ENCODE data around the gene GBP2. TPM values are rescaled to one million over a fixed set of nuclear protein-coding genes. Genes with fewer than 3 reads are reported as not detected.

GBP2 gene
- polyA plus RNA-seq, 1 of the 3 experiments (the other 2 are of a cell fraction) = 8.7 TPM

- no peaks in the 10 kb centered on the region for H3K79me2 ChIP-seq (ENCODE audit: insufficient read depth)
- H3K9me3 ChIP-seq = no peaks in the 10 kb centered on the region
- H3K36me3 ChIP-seq (replicated peaks in 1 of 2; ENCODE audit: control insufficient read depth in 1 of 2, insufficient read depth in 2 of 2, low read length in 1 of 2) = no peaks in the 10 kb centered on the region
- H3K4me3 ChIP-seq (ENCODE audit: low read depth in 2 of 2, low read length in 1 of 2) = no peak overlapping the region
- H3K9ac ChIP-seq = no peak overlapping the region
- ChIA-PET CTCF (no interaction called here), POLR2A (no interaction called here)
- TF ChIP-seq FOSL2 (IDR thresholded peaks at IDR 0.05; ENCODE audit: borderline replicate concordance, low read depth) (no peak), MEF2A (IDR thresholded peaks at IDR 0.05; ENCODE audit: borderline replicate concordance, low read depth) (no peak), RXRA (IDR thresholded peaks at IDR 0.05; ENCODE audit: borderline replicate concordance, low read depth) (no peak), NRF1 (IDR thresholded peaks at IDR 0.05; ENCODE audit: low read depth, low read length) (no peak), GABPA (IDR thresholded peaks at IDR 0.05; ENCODE audit: low read depth) (no peak), CHD2 (IDR thresholded peaks at IDR 0.05; ENCODE audit: low read length, partially characterized antibody) (no peak), RAD21 (IDR thresholded peaks at IDR 0.05; ENCODE audit: low read length) (no peak), MXI1 (IDR thresholded peaks at IDR 0.05; ENCODE audit: low read depth, low read length) (no peak), TAF1 (IDR thresholded peaks at IDR 0.05; ENCODE audit: borderline replicate concordance, low read depth, low read length) (no peak), POLR2AphosphoS5 (IDR thresholded peaks at IDR 0.05; ENCODE audit: low read depth, low read length) (no peak), RCOR1 (IDR thresholded peaks at IDR 0.05; ENCODE audit: low read length) (no peak), PBX3 (IDR thresholded peaks at IDR 0.05) (no peak), TCF12 (IDR thresholded peaks at IDR 0.05) (no peak), ELF1 (IDR thresholded peaks at IDR 0.05) (no peak), JUND (IDR thresholded peaks at IDR 0.05) (no peak), FOXJ3 (CRISPR knock-in tag; IDR thresholded peaks at IDR 0.05) (no peak), EZH2phosphoT487 (IDR thresholded peaks at IDR 0.05; ENCODE audit: borderline replicate concordance, low read depth) (no peak), FOXM1 (IDR thresholded peaks at IDR 0.05; ENCODE audit: low read depth) (no peak), IRF3 (IDR thresholded peaks at IDR 0.05; ENCODE audit: low read depth, low read length) (no peak)
- TF ChIP-seq, protein P1, sequence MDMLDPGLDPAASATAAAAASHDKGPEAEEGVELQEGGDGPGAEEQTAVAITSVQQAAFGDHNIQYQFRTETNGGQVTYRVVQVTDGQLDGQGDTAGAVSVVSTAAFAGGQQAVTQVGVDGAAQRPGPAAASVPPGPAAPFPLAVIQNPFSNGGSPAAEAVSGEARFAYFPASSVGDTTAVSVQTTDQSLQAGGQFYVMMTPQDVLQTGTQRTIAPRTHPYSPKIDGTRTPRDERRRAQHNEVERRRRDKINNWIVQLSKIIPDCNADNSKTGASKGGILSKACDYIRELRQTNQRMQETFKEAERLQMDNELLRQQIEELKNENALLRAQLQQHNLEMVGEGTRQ (IDR thresholded peaks at IDR 0.05; ENCODE audit: borderline replicate concordance, low read depth, low read length) = no peak
- H3K27ac ChIP-seq (ENCODE audit: low read depth in 2 of 2, low read length in 1 of 2) = no peak overlapping the region
- no peaks in the 10 kb centered on the region for H3F3A ChIP-seq (replicated peaks; ENCODE audit: insufficient read depth)
- H2AFZ ChIP-seq (ENCODE audit: low read depth) = no peak overlapping the region
- H3K27me3 ChIP-seq (ENCODE audit: insufficient read depth) = no peaks in the 10 kb centered on the region
- no peak overlapping the region for H3K4me2 ChIP-seq
- H4K20me1 ChIP-seq (ENCODE audit: insufficient read depth) = no peaks in the 10 kb centered on the region
- H3K9me2 ChIP-seq = no peaks in the 10 kb centered on the region
- H3K4me1 ChIP-seq (ENCODE audit: control insufficient read depth in 1 of 2, insufficient read depth in 2 of 2, low read depth in 1 of 2, low read length in 1 of 2) = no peaks in the 10 kb centered on the region
- 45% methylated on average over 2 of the region's 2 CpGs for WGBS (ENCODE audit: low lambda C conversion rate)
- DNase-seq = no peak
These were observed 17.6 kb upstream of the GBP2 start for GRCh38 chr1:89143484-89143883.

Measured in SK-N-SH (cell line).